ENCODE results near the gene HBM.
"Not testable (repeated sequence)": the region's sequence is repeated elsewhere in the genome, so short reads cannot be mapped to it uniquely, and the experiment has no call there.

The HBM gene

DNA sequence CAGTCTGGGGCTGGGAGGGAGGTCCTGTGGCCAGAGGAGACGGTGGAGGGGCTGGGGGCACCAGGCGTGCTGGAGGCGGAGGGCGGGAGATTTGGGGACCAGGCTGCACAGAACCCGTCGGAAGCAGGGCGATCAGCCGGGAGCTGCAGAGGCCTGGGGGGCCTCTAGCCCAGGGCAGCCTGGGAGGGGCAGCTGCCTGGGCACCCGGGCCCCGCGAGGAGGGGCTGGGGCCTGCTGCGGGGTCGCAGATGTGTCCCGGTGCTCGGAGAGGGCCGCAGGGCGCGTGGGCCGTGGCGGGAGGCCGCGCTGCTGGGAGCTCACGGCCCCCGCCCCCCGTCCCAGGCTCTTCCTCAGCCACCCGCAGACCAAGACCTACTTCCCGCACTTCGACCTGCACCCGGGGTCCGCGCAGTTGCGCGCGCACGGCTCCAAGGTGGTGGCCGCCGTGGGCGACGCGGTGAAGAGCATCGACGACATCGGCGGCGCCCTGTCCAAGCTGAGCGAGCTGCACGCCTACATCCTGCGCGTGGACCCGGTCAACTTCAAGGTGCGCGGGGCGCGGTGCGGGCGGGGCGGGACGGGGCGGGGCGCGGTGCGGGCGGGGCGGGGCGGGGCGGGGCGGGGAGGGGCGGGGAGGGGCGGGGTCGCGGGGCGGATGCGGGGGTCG, 12.1 kb upstream of the HBM start:
- H3K27me3 ChIP-seq (ENCODE audit: low read depth, low read length); H2AFZ ChIP-seq (ENCODE audit: low read depth, low read length); H3K9me3 ChIP-seq (ENCODE audit: insufficient read depth, low read length); H3K9ac ChIP-seq (ENCODE audit: low read length); H3K4me3 ChIP-seq (ENCODE audit: low read length); H3K36me3 ChIP-seq (replicated peaks; ENCODE audit: low read depth, low read length); H3K79me2 ChIP-seq (ENCODE audit: low read length); H3K4me2 ChIP-seq (ENCODE audit: low read length); H3K4me1 ChIP-seq (ENCODE audit: low read length); H3K27ac ChIP-seq (ENCODE audit: low read length); H4K20me1 ChIP-seq (ENCODE audit: insufficient read depth, low read length): not testable (repeated sequence)

GRCh38 chr16:154217-155030, 11.4 kb upstream of the HBM start:
- no peak overlapping the region for H3K4me3 ChIP-seq (ENCODE audit: low read length)
- no peaks in the 10 kb centered on the region for H4K20me1 ChIP-seq (ENCODE audit: insufficient read depth, low read length)
- H3K4me1 ChIP-seq (ENCODE audit: low read length): peaks cover 5% of the 10 kb centered on the region
- H2AFZ ChIP-seq (ENCODE audit: low read depth, low read length): no peak overlapping the region
- no peaks in the 10 kb centered on the region for H3K9me3 ChIP-seq (ENCODE audit: insufficient read depth, low read length)
- no peak overlapping the region for H3K27ac ChIP-seq (ENCODE audit: low read length)
- no peaks in the 10 kb centered on the region for H3K27me3 ChIP-seq (ENCODE audit: low read depth, low read length)
- H3K79me2 ChIP-seq (ENCODE audit: low read length): no peaks in the 10 kb centered on the region
- no peak overlapping the region for H3K4me2 ChIP-seq (ENCODE audit: low read length)
- no peak overlapping the region for H3K9ac ChIP-seq (ENCODE audit: low read length)
- TF ChIP-seq, protein P1, sequence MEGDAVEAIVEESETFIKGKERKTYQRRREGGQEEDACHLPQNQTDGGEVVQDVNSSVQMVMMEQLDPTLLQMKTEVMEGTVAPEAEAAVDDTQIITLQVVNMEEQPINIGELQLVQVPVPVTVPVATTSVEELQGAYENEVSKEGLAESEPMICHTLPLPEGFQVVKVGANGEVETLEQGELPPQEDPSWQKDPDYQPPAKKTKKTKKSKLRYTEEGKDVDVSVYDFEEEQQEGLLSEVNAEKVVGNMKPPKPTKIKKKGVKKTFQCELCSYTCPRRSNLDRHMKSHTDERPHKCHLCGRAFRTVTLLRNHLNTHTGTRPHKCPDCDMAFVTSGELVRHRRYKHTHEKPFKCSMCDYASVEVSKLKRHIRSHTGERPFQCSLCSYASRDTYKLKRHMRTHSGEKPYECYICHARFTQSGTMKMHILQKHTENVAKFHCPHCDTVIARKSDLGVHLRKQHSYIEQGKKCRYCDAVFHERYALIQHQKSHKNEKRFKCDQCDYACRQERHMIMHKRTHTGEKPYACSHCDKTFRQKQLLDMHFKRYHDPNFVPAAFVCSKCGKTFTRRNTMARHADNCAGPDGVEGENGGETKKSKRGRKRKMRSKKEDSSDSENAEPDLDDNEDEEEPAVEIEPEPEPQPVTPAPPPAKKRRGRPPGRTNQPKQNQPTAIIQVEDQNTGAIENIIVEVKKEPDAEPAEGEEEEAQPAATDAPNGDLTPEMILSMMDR (IDR thresholded peaks at IDR 0.05; ENCODE audit: low read depth, low read length): no peak
- no peak for TF ChIP-seq EZH2phosphoT487 (IDR thresholded peaks at IDR 0.05; ENCODE audit: low read depth)
- H3K36me3 ChIP-seq (replicated peaks; ENCODE audit: low read depth, low read length): no peaks in the 10 kb centered on the region

DNA sequence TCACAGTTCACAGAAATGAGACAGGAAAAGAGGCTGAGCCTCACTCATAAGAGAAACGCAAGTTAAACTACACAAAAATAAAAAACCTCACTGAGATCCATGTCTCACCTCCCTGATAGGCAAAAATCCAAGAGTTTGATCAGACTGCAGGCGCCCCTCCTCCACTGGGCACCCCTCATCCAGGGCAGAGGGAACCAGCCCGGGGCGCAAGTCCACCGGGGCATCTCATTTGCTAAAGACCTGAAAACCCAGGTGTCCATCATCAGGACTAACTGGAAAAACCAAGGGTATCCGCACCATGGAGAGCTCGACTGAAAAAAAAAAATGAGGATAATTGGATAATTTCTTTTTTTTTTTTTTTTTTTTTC, 10.8 kb upstream of the HBM start:
- H3K4me3 ChIP-seq (ENCODE audit: low read length): no peak overlapping the region
- no peaks in the 10 kb centered on the region for H3K36me3 ChIP-seq (replicated peaks; ENCODE audit: low read depth, low read length)
- no peaks in the 10 kb centered on the region for H3K27me3 ChIP-seq (ENCODE audit: low read depth, low read length)
- no peaks in the 10 kb centered on the region for H3K9me3 ChIP-seq (ENCODE audit: insufficient read depth, low read length)
- H3K79me2 ChIP-seq (ENCODE audit: low read length): no peaks in the 10 kb centered on the region
- no peaks in the 10 kb centered on the region for H4K20me1 ChIP-seq (ENCODE audit: insufficient read depth, low read length)
- no peak overlapping the region for H3K9ac ChIP-seq (ENCODE audit: low read length)
- no peak overlapping the region for H3K27ac ChIP-seq (ENCODE audit: low read length)
- H3K4me1 ChIP-seq (ENCODE audit: low read length): peaks cover 5% of the 10 kb centered on the region
- no peak overlapping the region for H3K4me2 ChIP-seq (ENCODE audit: low read length)
- H2AFZ ChIP-seq (ENCODE audit: low read depth, low read length): no peak overlapping the region
- TF ChIP-seq EZH2phosphoT487 (IDR thresholded peaks at IDR 0.05; ENCODE audit: low read depth): no peak
- TF ChIP-seq, protein P1 (IDR thresholded peaks at IDR 0.05; ENCODE audit: low read depth, low read length): no peak

- TF ChIP-seq EZH2phosphoT487 (IDR thresholded peaks at IDR 0.05; ENCODE audit: low read depth): no peak
- TF ChIP-seq, protein P1 (IDR thresholded peaks at IDR 0.05; ENCODE audit: low read depth, low read length): no peak
- H3K9ac ChIP-seq (ENCODE audit: low read length): no peak overlapping the region
- no peak overlapping the region for H3K4me3 ChIP-seq (ENCODE audit: low read length)
- no peaks in the 10 kb centered on the region for H3K4me1 ChIP-seq (ENCODE audit: low read length)
- no peaks in the 10 kb centered on the region for H3K27me3 ChIP-seq (ENCODE audit: low read depth, low read length)
- no peaks in the 10 kb centered on the region for H3K79me2 ChIP-seq (ENCODE audit: low read length)
- H3K4me2 ChIP-seq (ENCODE audit: low read length): no peak overlapping the region
- H2AFZ ChIP-seq (ENCODE audit: low read depth, low read length): no peak overlapping the region
- no peaks in the 10 kb centered on the region for H4K20me1 ChIP-seq (ENCODE audit: insufficient read depth, low read length)
- no peak overlapping the region for H3K27ac ChIP-seq (ENCODE audit: low read length)
- no peaks in the 10 kb centered on the region for H3K36me3 ChIP-seq (replicated peaks; ENCODE audit: low read depth, low read length)
- H3K9me3 ChIP-seq (ENCODE audit: insufficient read depth, low read length): no peaks in the 10 kb centered on the region
Measured at GRCh38 chr16:159136-159849, 6.5 kb upstream of the HBM start.

- not testable (repeated sequence) for H3K79me2 ChIP-seq (ENCODE audit: low read length); H3K9me3 ChIP-seq (ENCODE audit: insufficient read depth, low read length); H3K36me3 ChIP-seq (replicated peaks; ENCODE audit: low read depth, low read length); H3K4me1 ChIP-seq (ENCODE audit: low read length); H3K4me3 ChIP-seq (ENCODE audit: low read length); H4K20me1 ChIP-seq (ENCODE audit: insufficient read depth, low read length); H3K9ac ChIP-seq (ENCODE audit: low read length); H2AFZ ChIP-seq (ENCODE audit: low read depth, low read length); H3K27ac ChIP-seq (ENCODE audit: low read length); H3K27me3 ChIP-seq (ENCODE audit: low read depth, low read length); H3K4me2 ChIP-seq (ENCODE audit: low read length)
Measured at GRCh38 chr16:160242-160641, 5.5 kb upstream of the HBM start.

All from OCI-LY3 (cell line).